Neural cell (in vitro differentiated cells): ENCODE results near the gene OR5T2. TPM values are rescaled to one million over a fixed set of nuclear protein-coding genes. Genes with fewer than 3 reads are reported as not detected.

Experiments used
- H2AFZ ChIP-seq: fragments of 200-600, 300-800 bp; sonication (generic), shearing (Covaris generic); 2 replicates; pipeline ENCODE4 v1.6.0; 2014; ENCODE audit warnings: low read depth, mild to moderate bottlenecking, antibody characterized with exemption, low read length, moderate library complexity
- H3F3A ChIP-seq: fragments of 200-600 bp; shearing (Covaris generic); 2 replicates; pipeline ENCODE4 v1.6.1; 2016; ENCODE audit warnings: mild to moderate bottlenecking, moderate library complexity, mixed read lengths, antibody characterized with exemption, low read length; ENCODE audit not compliant: insufficient read depth, poor library complexity, severe bottlenecking
- H3K27ac ChIP-seq: fragments of 200-600, 300-800 bp; sonication (generic), shearing (Covaris generic); 2 replicates; pipeline ENCODE4 v1.5.1; 2014; ENCODE audit warnings: mild to moderate bottlenecking, low read length, moderate library complexity
- H3K27me3 ChIP-seq: fragments of 300-800, 200-600 bp; sonication (generic), shearing (Covaris generic); 2 replicates; pipeline ENCODE4 v1.6.0; 2014; ENCODE audit warnings: mild to moderate bottlenecking, low read depth, low read length, moderate library complexity; ENCODE audit not compliant: insufficient read depth
- H3K36me3 ChIP-seq: fragments of 300-800, 200-600 bp; sonication (generic), shearing (Covaris generic); 2 replicates; pipeline ENCODE4 v1.5.1; 2014; ENCODE audit warnings: mild to moderate bottlenecking, antibody characterized with exemption, low read length, moderate library complexity; ENCODE audit not compliant: insufficient read depth
- H3K4me2 ChIP-seq: fragments of 300-800, 200-600 bp; sonication (generic), shearing (Covaris generic); 2 replicates; pipeline ENCODE4 v1.6.0; 2014; ENCODE audit warnings: mild to moderate bottlenecking, low read length
- H3K4me3 ChIP-seq: fragments of 300-800, 200-600 bp; sonication (generic), shearing (Covaris generic); 2 replicates; pipeline ENCODE4 v1.5.1; 2014; ENCODE audit warnings: mild to moderate bottlenecking, low read length, moderate library complexity
- H3K79me2 ChIP-seq: fragments of 200-600 bp; shearing (Covaris generic); replicated peaks from 2 replicates; pipeline ENCODE4 v1.6.0; 2014; ENCODE audit warnings: mild to moderate bottlenecking, low read length, moderate library complexity; ENCODE audit not compliant: insufficient read depth
- H3K9ac ChIP-seq: fragments of 300-800, 200-600 bp; sonication (generic), shearing (Covaris generic); 2 replicates; pipeline ENCODE4 v1.6.1; 2016; ENCODE audit warnings: mild to moderate bottlenecking, low read length, mixed read lengths
- H3K9me2 ChIP-seq: fragments of 200-600 bp; shearing (Covaris generic); 2 replicates; pipeline ENCODE4 v1.6.1; 2016; ENCODE audit warnings: mild to moderate bottlenecking, low read length, mixed read lengths; ENCODE audit not compliant: insufficient read depth
- H3K9me3 ChIP-seq: fragments of 200-600, 300-800 bp; sonication (generic), shearing (Covaris generic); 2 replicates; pipeline ENCODE4 v1.6.1; 2016; ENCODE audit warnings: mild to moderate bottlenecking, mixed run types, low read length, moderate library complexity, mixed read lengths
- H4K20me1 ChIP-seq: fragments of 200-600 bp; shearing (Covaris generic); 2 replicates; pipeline ENCODE4 v1.6.1; 2016; ENCODE audit warnings: mild to moderate bottlenecking, mixed run types; ENCODE audit not compliant: insufficient read depth
- EP300 ChIP-seq: fragments of 450-650 bp; conservative IDR thresholded peaks from 2 replicates; pipeline ENCODE4 v1.6.1; 2014; ENCODE audit warnings: antibody characterized with exemption, mild to moderate bottlenecking, moderate library complexity; ENCODE audit not compliant: poor library complexity, severe bottlenecking
- EZH2 ChIP-seq: fragments of 200-600, 300-800 bp; shearing (Covaris generic), sonication (generic); IDR thresholded peaks from 2 replicates; pipeline ENCODE4 v1.6.1; 2014; ENCODE audit warnings: antibody characterized with exemption, low read length, borderline replicate concordance, mild to moderate bottlenecking; ENCODE audit not compliant: insufficient read depth, poor library complexity, severe bottlenecking
- MXI1 ChIP-seq: fragments of 450-650 bp; conservative IDR thresholded peaks from 2 replicates; pipeline ENCODE4 v1.6.1; 2014; ENCODE audit warnings: antibody characterized with exemption, mild to moderate bottlenecking; ENCODE audit not compliant: poor library complexity, severe bottlenecking
- POLR2AphosphoS5 ChIP-seq: IDR thresholded peaks from 2 replicates; pipeline ENCODE4 v1.6.1; 2012
- RAD21 ChIP-seq: fragments of 450-650 bp; conservative IDR thresholded peaks from 2 replicates; pipeline ENCODE4 v1.6.1; 2014; ENCODE audit warnings: antibody characterized with exemption, mild to moderate bottlenecking, moderate library complexity
- SMC3 ChIP-seq: fragments of 450-650 bp; conservative IDR thresholded peaks from 2 replicates; pipeline ENCODE4 v1.6.1; 2014; ENCODE audit warnings: antibody characterized with exemption, mild to moderate bottlenecking, moderate library complexity; ENCODE audit not compliant: poor library complexity
- TAF1 ChIP-seq: IDR thresholded peaks from 2 replicates; pipeline ENCODE4 v1.6.1; 2012; ENCODE audit warnings: low read depth
- polyA minus RNA-seq: library from RNA; depleted of rRNA, polyadenylated mRNA; stranded (reverse); fragments of >200 nt; gene quantifications from 2 replicates; pipeline ENCODE4 v1.2.3, GENCODE V29; 2014
- polyA plus RNA-seq: library from polyadenylated mRNA; depleted of rRNA; stranded (reverse); fragments of >200 nt; gene quantifications from 2 replicates; pipeline ENCODE4 v1.2.3, GENCODE V29; 2014
- TF ChIP-seq, protein P1 (sequence below): fragments of 450-650 bp; IDR thresholded peaks from 2 replicates; pipeline ENCODE4 v1.5.1; 2014; ENCODE audit warnings: antibody characterized with exemption, mild to moderate bottlenecking, moderate library complexity; ENCODE audit not compliant: poor library complexity, severe bottlenecking
- TF ChIP-seq, protein P2 (sequence below): IDR thresholded peaks from 2 replicates; pipeline ENCODE4 v1.6.1; 2012; ENCODE audit warnings: borderline replicate concordance

The OR5T2 gene
- polyA plus RNA-seq (not detected in 2 replicates), polyA minus RNA-seq (not detected in 2 replicates)

DNA sequence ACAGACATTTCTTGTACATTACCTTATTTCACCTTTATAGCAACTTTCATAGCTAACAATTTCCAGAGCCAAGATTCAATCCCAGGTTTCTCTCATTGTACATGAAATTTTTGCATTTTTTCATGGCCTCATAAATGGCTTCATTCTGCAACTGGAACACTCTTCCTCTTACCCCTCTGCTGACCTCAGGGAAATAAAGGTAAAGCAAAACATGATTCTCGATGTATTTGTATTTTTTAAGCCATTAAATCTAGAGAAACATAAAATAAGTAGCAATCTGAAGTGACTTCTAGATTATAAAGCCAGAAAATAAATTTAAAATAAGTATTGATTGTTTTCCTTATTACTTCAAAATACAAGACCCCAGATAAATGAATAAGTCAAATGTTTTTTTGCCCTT is at the start of gene OR5T2:
Gene OR5T2 (minus strand): TSS at position 101 of the 400 bp plus-strand sequence. CDS start 1,193 bp downstream, outside the sequence.
- no peaks in the 10 kb centered on the region for H3K9me3 ChIP-seq
- no peak within 1 kb of the TSS for H3K4me2 ChIP-seq
- H3K9ac ChIP-seq = no peak within 1 kb of the TSS
- H3K36me3 ChIP-seq = no peaks in the 10 kb centered on the region
- no peak within 1 kb of the TSS for H3K4me3 ChIP-seq
- no peaks in the 10 kb centered on the region for H4K20me1 ChIP-seq
- TF ChIP-seq, protein P1, sequence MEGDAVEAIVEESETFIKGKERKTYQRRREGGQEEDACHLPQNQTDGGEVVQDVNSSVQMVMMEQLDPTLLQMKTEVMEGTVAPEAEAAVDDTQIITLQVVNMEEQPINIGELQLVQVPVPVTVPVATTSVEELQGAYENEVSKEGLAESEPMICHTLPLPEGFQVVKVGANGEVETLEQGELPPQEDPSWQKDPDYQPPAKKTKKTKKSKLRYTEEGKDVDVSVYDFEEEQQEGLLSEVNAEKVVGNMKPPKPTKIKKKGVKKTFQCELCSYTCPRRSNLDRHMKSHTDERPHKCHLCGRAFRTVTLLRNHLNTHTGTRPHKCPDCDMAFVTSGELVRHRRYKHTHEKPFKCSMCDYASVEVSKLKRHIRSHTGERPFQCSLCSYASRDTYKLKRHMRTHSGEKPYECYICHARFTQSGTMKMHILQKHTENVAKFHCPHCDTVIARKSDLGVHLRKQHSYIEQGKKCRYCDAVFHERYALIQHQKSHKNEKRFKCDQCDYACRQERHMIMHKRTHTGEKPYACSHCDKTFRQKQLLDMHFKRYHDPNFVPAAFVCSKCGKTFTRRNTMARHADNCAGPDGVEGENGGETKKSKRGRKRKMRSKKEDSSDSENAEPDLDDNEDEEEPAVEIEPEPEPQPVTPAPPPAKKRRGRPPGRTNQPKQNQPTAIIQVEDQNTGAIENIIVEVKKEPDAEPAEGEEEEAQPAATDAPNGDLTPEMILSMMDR = no peak
- TF ChIP-seq MXI1 = no peak
- no peak for TF ChIP-seq POLR2AphosphoS5
- no peak for TF ChIP-seq EZH2
- no peak for TF ChIP-seq TAF1
- TF ChIP-seq RAD21 = no peak
- no peak within 1 kb of the TSS for H3K27ac ChIP-seq
- H2AFZ ChIP-seq = no peak within 1 kb of the TSS
- H3F3A ChIP-seq = no peaks in the 10 kb centered on the region
- H3K27me3 ChIP-seq = no peaks in the 10 kb centered on the region
- no peaks in the 10 kb centered on the region for H3K9me2 ChIP-seq
- H3K79me2 ChIP-seq = no peaks in the 10 kb centered on the region

DNA sequence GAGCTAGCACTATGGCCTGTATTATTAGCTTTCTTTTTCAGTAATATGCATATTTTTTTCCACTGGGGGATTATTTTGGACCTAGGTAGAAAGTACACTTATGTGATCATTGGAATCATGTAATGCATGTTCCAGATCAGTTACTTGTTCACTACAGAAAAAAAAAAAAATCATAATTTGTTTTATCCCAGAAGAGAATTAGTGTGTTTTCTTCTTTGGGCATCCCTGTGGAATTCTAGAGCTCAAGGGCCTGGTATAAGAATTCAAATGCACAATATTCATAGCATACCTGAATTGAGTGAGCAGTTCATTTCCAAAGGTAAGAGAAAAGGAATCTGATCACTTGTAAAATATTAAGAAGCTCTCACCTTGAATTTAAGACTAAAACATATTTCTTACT is 39.8 kb upstream of the OR5T2 start, which contains the start of gene OR5T1:
Gene OR5T1 (plus strand): TSS at position 301 of the 400 bp plus-strand sequence. CDS start 1,485 bp downstream, outside the sequence.
- Histone ChIP-seq H3F3A (no peaks in the 10 kb centered on the region), H3K9me3 (no peaks in the 10 kb centered on the region), H3K4me3 (no peak within 1 kb of the TSS), H3K9me2 (no peaks in the 10 kb centered on the region), H2AFZ (no peak within 1 kb of the TSS), H3K36me3 (no peaks in the 10 kb centered on the region), H3K4me2 (no peak within 1 kb of the TSS), H3K27ac (no peak within 1 kb of the TSS), H3K79me2 (no peaks in the 10 kb centered on the region), H4K20me1 (no peaks in the 10 kb centered on the region), H3K9ac (no peak within 1 kb of the TSS), H3K27me3 (no peaks in the 10 kb centered on the region)
- TF ChIP-seq MXI1 = no peak
- TF ChIP-seq, protein P1 = no peak
- no peak for TF ChIP-seq SMC3
- no peak for TF ChIP-seq RAD21
- TF ChIP-seq, protein P2, sequence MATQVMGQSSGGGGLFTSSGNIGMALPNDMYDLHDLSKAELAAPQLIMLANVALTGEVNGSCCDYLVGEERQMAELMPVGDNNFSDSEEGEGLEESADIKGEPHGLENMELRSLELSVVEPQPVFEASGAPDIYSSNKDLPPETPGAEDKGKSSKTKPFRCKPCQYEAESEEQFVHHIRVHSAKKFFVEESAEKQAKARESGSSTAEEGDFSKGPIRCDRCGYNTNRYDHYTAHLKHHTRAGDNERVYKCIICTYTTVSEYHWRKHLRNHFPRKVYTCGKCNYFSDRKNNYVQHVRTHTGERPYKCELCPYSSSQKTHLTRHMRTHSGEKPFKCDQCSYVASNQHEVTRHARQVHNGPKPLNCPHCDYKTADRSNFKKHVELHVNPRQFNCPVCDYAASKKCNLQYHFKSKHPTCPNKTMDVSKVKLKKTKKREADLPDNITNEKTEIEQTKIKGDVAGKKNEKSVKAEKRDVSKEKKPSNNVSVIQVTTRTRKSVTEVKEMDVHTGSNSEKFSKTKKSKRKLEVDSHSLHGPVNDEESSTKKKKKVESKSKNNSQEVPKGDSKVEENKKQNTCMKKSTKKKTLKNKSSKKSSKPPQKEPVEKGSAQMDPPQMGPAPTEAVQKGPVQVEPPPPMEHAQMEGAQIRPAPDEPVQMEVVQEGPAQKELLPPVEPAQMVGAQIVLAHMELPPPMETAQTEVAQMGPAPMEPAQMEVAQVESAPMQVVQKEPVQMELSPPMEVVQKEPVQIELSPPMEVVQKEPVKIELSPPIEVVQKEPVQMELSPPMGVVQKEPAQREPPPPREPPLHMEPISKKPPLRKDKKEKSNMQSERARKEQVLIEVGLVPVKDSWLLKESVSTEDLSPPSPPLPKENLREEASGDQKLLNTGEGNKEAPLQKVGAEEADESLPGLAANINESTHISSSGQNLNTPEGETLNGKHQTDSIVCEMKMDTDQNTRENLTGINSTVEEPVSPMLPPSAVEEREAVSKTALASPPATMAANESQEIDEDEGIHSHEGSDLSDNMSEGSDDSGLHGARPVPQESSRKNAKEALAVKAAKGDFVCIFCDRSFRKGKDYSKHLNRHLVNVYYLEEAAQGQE = no peak
- TF ChIP-seq POLR2AphosphoS5 = no peak
- TF ChIP-seq EZH2 = no peak
- no peak for TF ChIP-seq TAF1
- TF ChIP-seq EP300 = no peak
